Hair follicular keratinocyte (primary cell): ENCODE data around the gene PPFIA2. TPM values are rescaled to one million over a fixed set of nuclear protein-coding genes. Genes with fewer than 3 reads are reported as not detected.

ENCODE experiments used
- total RNA-seq: library from RNA; depleted of rRNA; stranded (reverse); fragments of >200 nt; gene quantifications from 2 replicates; pipeline ENCODE4 v1.2.3, GENCODE V29; 2015

PPFIA2 gene
- not detected in 2 replicates for total RNA-seq

DNA sequence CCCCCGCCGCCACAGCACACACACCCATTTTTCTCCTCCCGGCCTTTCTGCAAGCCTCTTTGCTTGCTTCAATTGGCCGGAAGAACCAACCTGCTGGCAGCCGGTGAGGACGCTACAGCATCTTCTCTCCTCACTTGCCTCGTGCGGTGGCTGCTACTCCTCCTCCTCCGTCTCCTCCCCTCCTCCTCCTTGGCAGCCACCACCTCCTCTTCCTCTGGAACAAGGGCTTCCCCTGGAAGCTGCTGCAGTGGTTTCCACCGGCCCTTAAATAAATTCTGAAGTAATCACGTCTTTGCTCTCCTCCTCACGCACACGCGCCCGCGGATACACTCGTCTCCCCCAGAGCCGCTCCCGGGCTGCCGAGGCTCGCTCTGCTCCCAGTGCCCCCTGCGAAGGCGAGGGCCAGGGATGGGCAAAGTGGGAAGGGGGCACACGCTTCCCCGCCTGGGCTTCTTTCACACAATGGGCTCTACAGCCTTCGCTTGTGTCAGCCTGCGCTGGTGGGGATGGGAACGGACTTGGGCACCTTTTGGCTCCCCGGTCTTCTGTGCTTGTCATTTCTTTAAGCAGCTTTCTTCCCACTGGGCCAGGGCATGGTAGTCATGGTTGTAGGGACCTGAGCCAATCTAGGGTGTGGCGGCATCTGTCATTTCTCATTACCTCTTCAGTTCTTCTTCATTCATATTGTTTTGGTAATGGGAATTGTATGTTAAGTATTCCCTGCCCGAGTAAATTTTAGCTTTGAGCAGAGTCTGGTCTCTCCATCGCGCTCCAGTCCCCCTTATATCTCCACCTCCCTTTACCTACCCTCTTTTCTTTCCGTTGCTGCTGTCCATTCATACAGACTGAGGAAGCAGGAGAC lies at the start of gene PPFIA2:
TSS of gene PPFIA2 (minus strand) at position 161 of the 862 bp plus-strand sequence.

